Stimulated activated CD8-positive, alpha-beta memory T cell treated with anti-CD3 and anti-CD28 coated beads, Interleukin-7, amount 100 ng/mL, for 24 hours (primary cell): ENCODE measurements around the gene OR52I1.

Experiments used
- DNase-seq: peaks from one replicate; pipeline ENCODE4 v3.0.0-alpha.2; 2020; ENCODE audit warnings: low read depth

OR52I1 gene

GRCh38 chr11:4615856-4616444, 22.1 kb downstream of the OR52I1 start:
- DNase-seq, result no peak

DNA sequence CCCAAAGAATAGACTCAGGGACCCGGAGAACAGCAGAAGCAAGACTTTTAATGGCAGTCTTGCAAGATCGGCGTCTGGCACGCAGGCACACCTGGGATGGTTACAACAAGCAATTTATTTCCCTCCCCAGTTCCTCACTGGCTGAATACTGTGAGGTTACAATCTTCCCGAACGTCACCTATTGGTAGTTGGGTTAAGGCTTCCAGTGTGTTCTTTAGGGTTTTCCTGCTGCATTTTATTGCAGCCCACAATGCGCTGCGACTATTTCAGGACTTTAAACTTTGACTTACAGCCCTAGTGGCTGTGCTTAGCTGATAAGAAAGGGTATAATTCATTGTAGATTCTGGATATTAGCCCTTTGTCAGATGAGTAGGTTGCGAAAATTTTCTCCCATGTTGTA, 25.7 kb downstream of the OR52I1 start:
- DNase-seq, result no peak

DNA sequence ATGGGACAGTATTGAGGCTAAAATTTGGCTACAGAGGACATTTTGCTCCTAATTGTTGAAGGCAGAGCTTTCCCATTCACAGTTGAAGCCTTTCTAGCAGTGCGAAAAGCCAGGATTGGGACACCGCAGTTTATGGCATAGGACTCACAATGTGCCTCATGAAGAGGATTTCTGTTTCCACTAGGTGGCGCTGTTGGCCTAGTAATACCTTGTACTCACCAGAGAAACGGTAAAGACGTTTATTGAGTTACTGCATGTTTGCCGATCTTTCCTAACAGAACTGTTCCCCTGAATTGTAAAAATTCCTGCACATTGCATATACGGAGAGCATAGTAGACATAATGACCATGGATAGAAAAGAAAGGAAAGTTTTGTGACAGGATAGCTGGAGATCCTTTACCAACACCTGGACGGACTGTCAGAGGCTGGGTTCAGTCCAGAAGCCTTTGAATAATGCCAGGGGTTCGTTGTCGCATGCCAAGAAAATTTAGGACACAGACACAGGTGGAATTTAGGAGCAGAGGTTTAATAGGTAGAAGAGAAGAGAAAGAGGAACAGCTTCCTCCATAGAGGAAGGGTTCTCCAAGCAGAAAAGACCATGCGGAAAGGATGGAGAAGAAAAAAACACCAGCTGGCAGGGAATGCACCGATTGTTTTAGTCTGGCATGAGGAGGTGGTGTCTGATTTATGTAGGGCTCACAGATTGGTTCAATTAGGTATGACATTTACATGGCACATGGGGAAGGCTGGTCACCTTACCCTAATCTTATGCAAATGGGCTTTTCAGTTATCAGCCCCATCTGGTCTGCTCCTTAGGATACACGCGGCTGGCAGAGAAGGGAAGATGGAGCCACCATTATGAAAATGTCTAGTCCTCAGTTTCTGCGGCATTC, 32.6 kb downstream of the OR52I1 start:
- no peak for DNase-seq

- DNase-seq, result no peak
Measured at GRCh38 chr11:4636136-4636535, 42.3 kb downstream of the OR52I1 start.

GRCh38 chr11:4636962-4637661, 43.3 kb downstream of the OR52I1 start, which contains the start of gene OR51D1:
TSS of gene OR51D1 (plus strand) at chr11:4637477. CDS start at chr11:4639791, 2,314 bp downstream.
- peak; percentile 36 for DNase-seq

DNA sequence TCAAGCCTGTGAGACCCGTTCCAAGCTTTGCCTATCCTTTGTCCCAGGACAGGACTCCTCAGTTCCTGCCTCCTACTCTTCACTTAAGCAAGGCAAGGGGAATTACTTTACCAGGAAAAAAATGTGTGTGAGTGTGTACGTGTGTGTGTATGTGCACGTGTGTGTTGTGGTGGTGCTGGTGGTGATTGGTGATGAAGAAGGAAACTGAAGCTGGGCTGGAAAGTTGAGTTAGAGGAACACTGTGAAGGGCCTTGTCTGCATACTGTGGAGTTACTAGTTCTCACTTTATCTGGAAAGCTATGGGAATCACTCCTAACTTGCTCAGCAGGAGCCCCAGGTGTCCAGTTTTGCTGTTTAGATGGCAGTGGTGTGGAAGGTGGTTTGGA, 43.8 kb downstream of the OR52I1 start:
- DNase-seq, result no peak

DNA sequence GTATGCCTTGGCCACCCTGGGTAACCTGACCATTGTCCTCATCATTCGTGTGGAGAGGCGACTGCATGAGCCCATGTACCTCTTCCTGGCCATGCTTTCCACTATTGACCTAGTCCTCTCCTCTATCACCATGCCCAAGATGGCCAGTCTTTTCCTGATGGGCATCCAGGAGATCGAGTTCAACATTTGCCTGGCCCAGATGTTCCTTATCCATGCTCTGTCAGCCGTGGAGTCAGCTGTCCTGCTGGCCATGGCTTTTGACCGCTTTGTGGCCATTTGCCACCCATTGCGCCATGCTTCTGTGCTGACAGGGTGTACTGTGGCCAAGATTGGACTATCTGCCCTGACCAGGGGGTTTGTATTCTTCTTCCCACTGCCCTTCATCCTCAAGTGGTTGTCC, 46.1 kb downstream of the OR52I1 start:
- DNase-seq, result no peak

DNA sequence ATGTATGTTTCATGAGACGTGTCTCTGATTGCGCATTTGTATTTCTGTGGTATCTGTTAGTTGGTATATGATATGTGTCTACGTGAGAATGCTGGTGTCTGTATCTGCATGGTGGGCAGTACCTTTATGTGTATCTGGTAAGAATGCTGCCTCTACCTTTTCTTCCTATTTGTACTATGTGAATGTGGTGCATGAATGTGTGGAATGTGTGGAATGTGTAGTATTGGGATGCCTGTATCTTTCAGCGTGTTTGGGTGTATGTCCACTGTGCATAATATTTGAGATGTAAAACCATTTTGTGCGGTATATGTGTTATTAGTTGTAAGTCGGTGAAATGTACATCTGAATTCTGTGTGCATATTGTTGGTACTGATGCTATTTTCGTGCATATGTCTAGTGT, 47.7 kb downstream of the OR52I1 start:
- DNase-seq, result no peak

- DNase-seq, result no peak
Measured at GRCh38 chr11:4642043-4642442, 48.2 kb downstream of the OR52I1 start.

DNA sequence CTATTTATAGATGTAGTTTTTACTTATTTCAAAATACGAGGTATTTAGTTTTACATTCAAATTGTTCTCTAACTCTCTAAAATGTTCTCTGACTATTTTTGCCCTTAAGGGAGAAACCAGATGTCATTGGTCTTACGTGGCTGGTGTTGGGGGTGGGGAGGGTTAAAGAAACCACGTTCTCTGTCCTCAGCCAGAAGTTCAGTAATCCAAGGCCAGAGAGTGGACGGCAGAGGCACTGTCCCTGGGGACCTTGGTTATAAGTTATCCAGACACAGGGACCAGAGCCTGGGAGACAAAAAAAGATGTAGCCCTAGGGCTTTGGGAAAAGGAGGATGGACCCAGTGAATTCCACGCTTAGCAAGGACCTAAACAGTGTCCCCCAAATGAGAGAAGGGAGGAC, 49.2 kb downstream of the OR52I1 start:
- DNase-seq, result no peak

GRCh38 chr11:4643682-4644081, 49.8 kb downstream of the OR52I1 start, which contains the start of gene OR51E1:
TSS of gene OR51E1 (plus strand) at chr11:4643982. CDS start at chr11:4652527, 8,545 bp downstream.
- DNase-seq, result no peak

DNA sequence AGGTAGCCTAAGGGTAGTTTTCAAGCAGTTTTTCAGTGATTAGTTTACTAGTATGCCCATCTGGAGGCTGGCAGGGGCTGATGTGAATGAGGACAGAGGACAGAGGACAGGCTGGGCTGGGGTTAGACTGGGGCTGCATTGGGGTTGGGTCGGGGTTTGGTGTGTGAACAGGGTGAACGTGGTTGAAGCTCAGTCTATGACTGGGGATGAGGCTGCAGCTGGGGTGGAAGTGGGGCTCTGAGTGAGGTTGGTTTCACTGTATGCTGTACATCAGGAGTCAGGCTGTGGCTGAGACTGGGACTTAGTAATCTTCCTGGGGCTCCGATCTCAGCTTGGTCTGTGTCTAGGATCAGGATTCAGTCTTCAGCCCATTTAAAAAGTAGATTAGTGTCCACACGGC, 50.4 kb downstream of the OR52I1 start:
- no peak for DNase-seq
